Esophagus squamous epithelium (tissue), 4 donors: ENCODE data around the gene DMRT1.

Experiments used
- POLR2A ChIP-seq, 4 donors: fragments of 450-650 bp; IDR thresholded peaks; one replicate each; pipeline ENCODE4 v1.6.1; 2017; ENCODE audit warnings: antibody characterized with exemption in 4 of 4, mild to moderate bottlenecking in 4 of 4, moderate library complexity in 3 of 4
- TF ChIP-seq, protein P1 (sequence below), 6 experiments: fragments of 450-650 bp in 4 of 6; fragments of 200-600 bp in 2 of 6; sonication (generic) in 2 of 6; IDR thresholded peaks; one replicate each; pipeline ENCODE4 v1.5.1; 2016 to 2019; ENCODE audit warnings: antibody characterized with exemption in 6 of 6, mild to moderate bottlenecking in 4 of 6, moderate library complexity in 4 of 6

DNA sequence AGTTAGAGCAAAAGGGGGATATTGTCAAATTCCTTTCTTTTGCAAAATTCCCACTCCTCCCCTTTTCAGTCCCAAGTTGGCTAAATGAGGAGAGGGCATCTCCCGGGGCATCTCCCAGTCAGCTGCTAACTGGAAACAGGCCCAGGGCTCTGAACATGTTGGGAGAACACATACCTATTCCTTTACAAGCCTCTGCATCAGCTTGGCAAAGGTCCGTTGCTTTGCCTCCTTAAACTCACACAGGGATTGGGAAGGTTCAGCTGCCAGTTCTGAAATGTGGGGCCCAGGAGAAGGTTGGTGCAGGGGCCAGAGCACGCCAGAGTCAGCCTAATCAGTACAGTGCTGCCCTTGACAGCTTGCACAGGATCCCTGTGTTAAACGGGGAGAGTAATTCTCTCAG is 124.0 kb downstream of the DMRT1 start:
- no peak for TF ChIP-seq POLR2A (IDR thresholded peaks at IDR 0.05)
- TF ChIP-seq, protein P1, sequence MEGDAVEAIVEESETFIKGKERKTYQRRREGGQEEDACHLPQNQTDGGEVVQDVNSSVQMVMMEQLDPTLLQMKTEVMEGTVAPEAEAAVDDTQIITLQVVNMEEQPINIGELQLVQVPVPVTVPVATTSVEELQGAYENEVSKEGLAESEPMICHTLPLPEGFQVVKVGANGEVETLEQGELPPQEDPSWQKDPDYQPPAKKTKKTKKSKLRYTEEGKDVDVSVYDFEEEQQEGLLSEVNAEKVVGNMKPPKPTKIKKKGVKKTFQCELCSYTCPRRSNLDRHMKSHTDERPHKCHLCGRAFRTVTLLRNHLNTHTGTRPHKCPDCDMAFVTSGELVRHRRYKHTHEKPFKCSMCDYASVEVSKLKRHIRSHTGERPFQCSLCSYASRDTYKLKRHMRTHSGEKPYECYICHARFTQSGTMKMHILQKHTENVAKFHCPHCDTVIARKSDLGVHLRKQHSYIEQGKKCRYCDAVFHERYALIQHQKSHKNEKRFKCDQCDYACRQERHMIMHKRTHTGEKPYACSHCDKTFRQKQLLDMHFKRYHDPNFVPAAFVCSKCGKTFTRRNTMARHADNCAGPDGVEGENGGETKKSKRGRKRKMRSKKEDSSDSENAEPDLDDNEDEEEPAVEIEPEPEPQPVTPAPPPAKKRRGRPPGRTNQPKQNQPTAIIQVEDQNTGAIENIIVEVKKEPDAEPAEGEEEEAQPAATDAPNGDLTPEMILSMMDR (IDR thresholded peaks at IDR 0.05), result no peak
